Cardiac septum (tissue), 1 donor: ENCODE results near the gene PKNOX2. TPM values are rescaled to one million over a fixed set of nuclear protein-coding genes. Genes with fewer than 3 reads are reported as not detected.
A peak's percentile ranks its signal among the peaks of the same experiment; 100 is the strongest.

Experiments used
- DNase-seq: peaks from one replicate; pipeline ENCODE4 v3.0.0-alpha.2; 2020; ENCODE audit warnings: low spot score
- intact Hi-C: fragments of 100-400 bp; cut with DNase I; formaldehyde crosslinking; loops from one replicate; pipeline ENCODE4 v1.14.0; 2022
- total RNA-seq: library from RNA; stranded (reverse); fragmentation: NEBNext Ultra II Directional; extraction: Animal tissue kit (Norgen Biotek cat#: 25700); gene quantifications from one replicate; pipeline ENCODE4 v1.2.1, GENCODE V29; 2021
- donor health status: DM: no; HTN: no; CAD: no.

The PKNOX2 gene
- total RNA-seq, 1 donor from 2014 or later, result 7.1 TPM

DNA sequence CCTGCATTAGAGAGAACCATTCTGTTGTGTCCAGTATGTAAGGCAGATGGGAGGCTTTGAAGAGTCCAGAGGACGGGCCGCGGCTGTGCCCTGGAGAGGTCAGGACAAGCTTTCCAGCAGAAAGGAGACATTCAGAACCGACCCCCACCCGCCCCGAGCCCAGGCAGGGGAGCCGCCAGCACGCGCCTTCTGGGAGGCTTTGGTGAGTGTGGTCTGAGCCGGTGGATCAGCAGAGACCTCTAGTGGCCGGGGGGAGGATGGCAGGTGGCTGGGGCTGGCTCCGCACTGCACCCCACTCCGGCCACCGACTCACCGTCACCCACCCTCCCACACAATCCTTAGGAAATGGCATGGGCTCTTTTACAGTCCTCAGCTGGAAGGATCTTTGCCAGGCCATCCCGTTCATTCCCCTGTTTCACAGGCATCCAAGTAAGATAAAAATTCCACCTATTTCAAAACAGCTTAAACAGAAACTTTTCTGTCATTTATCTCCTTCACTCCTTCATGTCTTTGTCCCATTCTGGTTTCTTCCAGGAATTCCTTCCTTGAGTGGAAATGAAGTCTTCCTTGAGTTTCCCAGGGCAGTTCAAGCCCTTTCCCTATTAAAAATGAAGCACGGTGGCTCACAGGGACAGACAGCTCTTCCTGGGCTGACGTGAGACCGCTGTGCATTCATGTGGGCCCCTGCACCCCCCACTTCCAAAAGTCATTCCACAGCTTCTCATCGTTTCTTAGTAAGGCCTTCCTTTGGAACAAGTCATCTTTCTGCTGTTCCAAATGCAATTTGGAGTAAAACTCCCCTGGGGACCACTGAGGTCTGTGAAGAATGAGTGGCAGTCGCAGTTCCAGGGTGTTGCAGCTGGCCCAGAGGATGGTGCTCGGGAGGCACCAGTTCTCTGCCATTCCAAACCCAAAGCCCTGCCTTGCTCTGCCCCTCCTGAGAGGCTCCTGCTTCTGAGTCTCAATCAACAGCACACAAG, 240.6 kb downstream of the PKNOX2 start:
- peak; percentile 88 for DNase-seq
- intact Hi-C loops, result loop anchor here (2.0 to 5.0 kb wide), 3 partner anchors 58 to 313 kb away; partner anchors contain the start of gene PKNOX2

DNA sequence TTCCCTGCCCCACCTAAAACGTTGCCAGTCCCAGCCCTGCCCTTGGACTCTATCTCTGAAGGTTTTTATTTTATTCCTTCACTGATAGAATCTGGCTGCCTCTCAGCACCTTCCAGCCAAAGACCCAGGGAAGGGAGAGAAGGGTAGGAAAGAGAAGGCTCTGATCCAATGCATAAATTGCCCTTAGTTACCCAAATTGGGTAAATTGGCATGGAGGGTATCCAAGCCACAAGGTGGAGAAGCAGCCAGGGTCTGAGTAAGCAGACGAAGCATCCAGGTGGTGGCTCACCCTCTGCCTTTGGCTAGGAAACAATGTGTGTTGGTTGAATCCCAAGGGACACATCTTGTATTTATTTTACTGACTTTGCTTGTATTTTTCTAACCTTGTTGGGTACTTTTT, 242.5 kb downstream of the PKNOX2 start:
- no peak for DNase-seq
- intact Hi-C loops, result loop anchor here (5.0 kb wide), 2 partner anchors 60 to 315 kb away; no protein-coding TSS in a partner anchor

DNA sequence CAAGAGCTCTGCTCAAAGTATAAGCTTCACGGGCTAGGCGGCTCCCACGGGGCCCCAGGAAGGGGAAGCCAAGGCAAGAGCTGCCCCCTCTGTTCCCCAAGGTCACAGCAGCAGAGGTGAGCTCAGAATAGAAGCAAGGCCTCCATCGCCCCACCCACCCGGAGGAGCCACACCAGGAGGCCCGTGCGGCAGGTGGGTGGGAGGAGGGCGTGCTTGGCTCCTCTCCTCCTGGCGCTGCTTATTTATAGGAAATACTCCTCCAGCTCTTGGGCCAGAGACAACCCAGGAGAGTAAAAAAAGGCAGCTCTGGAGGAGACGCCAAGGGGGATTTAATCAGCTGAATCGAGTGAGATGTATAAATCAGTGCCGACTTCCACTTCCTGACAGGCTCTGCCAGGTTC, 243.8 kb downstream of the PKNOX2 start:
- intact Hi-C loops, result loop anchor here (5.0 kb wide), 2 partner anchors 61 to 316 kb away; no protein-coding TSS in a partner anchor
- DNase-seq, result no peak

DNA sequence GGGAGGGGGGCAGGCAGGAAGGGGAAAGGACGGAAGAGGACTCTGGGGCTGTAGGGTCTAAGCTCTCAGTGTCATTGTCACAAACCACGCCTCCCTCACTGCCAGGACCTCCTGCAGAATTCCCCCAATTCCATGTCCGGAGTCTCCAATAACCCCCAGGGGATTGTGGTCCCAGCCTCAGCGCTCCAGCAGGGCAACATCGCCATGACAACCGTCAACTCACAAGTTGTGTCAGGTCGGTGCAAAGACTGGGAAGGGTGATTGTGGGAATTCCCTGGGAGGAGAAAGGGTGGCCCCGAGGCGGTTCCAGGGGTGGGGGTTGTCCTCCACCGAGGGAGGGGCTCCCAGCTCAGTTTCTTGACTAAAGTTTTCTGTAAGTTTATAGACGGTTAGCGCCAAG, 245.5 kb downstream of the PKNOX2 start:
- DNase-seq, result no peak
- intact Hi-C loops, result no loop called here

DNA sequence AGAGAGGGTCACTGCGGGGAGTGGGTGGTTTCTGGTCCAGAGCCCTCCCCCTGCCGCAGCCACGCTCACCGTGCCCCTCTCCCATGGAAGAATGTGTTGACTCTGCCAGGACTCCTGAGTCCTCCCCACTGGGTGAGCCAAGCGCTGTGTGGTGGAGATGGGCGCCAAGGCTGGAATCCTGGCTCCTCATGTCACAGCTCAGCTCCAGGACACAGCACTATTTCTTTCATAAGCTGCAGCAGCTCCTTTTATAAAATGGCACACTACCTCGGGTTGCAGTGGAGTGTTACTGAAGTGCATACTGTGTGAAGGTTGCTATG, 247.6 kb downstream of the PKNOX2 start:
- intact Hi-C loops, result no loop called here
- no peak for DNase-seq

DNA sequence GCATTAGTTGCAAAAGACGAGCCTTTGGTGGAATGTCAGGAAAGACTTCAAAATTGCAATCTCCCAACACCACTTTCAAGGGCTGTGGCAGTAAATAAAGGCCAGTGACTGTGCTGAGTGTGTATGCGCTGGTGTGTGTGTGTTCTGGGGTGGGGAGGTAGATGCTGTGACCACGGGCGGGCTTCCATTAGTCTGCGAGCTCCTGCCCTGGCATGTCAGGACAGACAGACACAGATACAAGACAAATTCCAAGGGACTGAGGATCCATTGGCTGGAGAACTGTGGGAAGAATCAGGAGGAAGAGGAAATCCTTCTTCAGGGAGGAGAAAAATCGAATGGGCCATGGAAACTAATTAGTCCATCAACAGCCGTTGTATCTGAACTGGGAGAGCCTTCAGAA, 248.0 kb downstream of the PKNOX2 start:
- intact Hi-C loops, result no loop called here
- no peak for DNase-seq

DNA sequence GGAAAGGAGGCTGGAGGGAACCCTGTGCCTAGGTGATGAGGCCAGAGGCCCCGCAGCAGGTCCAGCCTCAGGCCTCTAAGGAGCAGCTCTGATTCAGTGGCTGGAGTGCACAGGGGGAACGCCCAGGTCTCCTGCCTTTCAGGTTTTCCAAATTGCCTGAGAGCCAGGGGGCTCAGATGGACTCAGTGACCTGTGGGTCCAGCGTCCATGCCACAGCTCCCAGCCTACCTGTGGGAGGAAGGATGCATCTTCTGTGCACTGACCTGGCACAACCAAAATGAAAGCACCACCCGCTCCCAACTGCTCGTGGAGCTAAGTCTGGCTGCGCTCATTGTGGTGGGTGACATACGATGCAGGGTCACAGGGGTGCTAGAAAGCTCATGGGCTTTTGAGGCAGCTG, 248.7 kb downstream of the PKNOX2 start:
- DNase-seq, result no peak
- intact Hi-C loops, result no loop called here

DNA sequence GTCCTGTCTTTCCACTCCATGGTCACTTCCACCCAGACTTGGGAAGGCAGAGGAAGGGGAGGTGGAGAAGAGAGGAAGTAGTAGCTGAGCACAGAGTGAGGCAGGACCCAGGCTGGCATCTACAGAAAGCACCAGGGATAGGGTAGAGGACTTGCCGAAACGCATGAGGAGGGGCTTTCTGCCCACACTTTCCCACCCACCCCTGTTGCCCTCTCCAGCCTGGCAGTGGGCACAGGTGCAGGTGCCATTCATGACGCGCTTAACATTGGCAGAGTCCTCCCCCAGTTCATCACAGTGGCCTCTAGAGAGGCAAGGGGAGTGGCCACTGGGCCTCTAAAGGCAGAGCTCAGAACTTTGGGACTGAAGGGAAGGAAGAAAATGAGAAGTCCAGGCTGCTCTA, 249.6 kb downstream of the PKNOX2 start:
- no peak for DNase-seq
- intact Hi-C loops, result no loop called here

DNA sequence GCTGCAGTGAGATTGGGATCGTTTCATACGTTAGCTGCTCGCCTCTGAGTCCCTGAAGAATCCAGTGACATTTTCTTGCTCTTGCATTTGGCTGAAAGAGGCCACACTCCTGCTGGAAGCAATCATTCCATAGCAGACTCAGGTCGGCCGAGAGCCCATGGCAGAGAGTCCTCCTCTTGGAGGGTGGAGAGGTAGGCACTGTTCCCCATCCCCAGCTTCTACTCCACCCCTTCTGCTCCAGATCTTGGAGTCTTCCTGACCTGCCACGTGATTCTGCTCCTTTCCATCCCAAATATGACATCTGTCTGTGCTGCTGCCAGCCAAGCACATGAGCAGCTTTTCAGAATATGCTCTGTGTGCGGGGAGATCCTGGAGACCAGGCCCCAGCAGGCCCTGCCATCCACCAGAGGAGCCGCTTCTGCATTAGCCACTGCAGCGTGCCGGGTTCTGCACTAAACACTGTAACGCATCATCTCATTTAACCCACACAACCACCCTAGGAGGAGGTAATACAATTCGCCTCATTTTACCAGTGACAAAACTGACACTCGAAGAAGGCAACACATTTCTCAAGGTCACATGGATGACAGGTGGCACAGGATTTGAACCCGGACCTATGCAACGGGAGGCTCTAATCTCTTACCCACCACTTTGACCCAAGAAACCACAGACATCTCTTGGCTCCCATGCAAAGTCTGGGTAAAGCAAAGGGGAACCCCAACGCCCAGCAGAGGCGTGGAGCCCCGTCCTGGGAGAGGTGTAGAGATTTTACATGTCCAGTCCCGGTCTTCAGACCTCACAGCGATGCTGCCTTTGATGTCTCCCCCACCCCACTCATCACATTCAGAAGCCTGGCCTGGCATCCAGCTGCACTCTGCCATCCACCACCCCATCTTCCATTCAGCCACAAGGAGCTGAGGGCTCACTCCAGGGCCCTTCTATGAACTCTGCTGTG, 252.7 kb downstream of the PKNOX2 start:
- intact Hi-C loops, result no loop called here

DNA sequence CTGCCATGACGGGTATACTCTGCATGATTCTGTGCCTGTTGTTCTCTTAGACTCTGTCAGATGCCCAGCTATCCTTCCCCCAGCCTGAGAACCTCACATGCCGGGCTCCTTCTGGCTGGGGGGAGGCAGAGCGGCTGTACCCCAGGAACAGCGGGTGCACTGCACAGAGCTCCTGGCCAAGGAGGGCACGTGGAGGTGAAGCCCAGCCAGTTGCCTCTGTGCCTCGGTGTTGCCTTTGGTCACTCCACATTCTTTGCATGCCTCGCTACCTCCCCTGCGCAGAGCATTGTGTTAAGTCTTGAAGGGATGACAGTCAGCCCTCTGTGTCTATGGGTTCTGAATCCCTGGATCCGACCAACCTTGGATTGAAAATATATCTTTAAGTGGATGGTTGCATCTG, 253.8 kb downstream of the PKNOX2 start:
- DNase-seq, result peak; percentile 72
- intact Hi-C loops, result no loop called here

More for the DNA sequence above, 252.7 kb downstream of the PKNOX2 start:
- peak; percentile 64 for DNase-seq

DNA sequence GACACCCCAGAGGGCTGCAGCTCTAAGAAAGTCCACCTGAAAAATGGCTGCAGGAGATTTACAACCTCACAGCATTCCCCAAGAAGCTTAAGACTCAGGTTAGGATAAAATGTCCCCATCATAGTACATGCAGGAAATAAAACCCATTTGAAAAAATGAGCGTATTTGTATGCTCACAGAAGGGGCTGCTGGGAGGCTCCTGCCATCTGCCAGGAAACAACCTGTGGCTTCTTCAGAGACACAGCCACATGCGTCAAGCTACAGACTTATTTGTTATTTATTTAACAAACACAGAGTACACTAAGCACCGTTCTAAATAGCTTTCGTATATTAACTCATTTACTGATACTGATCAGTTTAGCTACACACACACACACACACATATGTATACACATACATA, 258.1 kb downstream of the PKNOX2 start:
- intact Hi-C loops, result no loop called here
- DNase-seq, result no peak

DNA sequence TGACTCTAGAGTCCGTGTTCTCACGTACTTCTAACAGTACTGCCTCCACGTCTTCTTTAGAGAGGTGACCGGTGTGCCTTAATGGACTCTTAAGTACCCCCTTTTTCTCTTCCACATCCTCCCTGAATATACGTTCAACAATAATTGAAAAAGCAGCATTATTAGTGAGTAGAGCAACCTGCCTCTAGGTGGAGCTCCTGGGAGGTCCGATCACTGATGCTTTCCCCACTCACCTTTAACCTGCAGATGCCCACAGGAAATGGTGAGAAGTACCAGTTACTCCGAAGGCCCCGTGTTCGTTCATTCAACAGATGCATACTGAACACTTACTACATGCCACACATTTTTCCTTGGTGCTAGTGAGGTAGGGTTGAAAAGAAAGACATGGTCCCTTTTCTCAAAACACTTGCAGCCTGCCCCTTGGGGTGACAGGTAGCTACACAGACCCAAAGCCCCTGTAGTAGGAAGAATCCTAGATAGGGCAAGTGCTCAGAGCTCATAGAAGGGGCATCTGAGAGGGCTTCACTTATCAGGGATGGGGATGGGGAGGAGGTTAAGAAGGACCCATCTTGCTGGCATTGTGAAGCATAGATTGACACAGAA, 258.8 kb downstream of the PKNOX2 start:
- DNase-seq, result no peak
- intact Hi-C loops, result no loop called here

DNA sequence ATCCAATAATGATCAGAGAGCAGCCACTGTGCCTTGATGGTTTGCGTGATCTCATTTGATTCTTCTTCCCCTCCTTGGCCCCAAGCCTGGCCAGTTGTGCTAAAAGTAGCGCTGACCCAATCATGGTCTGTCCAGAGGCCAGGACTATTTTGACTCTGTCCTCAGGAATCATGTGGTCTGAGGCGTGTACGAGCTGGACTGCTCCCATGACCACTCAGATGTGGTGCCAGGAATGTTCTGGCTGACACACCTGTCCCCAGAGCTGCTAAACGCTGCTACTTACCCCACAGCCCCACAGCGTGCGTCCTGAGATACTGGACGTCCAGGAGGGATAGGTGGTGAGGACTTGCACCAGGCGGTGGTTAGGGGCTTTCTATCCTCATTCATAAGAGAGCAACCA, 261.1 kb downstream of the PKNOX2 start:
- intact Hi-C loops, result loop anchor here (5.0 kb wide), 2 partner anchors 53 to 78 kb away; no protein-coding TSS in a partner anchor
- peak; percentile 90 for DNase-seq

DNA sequence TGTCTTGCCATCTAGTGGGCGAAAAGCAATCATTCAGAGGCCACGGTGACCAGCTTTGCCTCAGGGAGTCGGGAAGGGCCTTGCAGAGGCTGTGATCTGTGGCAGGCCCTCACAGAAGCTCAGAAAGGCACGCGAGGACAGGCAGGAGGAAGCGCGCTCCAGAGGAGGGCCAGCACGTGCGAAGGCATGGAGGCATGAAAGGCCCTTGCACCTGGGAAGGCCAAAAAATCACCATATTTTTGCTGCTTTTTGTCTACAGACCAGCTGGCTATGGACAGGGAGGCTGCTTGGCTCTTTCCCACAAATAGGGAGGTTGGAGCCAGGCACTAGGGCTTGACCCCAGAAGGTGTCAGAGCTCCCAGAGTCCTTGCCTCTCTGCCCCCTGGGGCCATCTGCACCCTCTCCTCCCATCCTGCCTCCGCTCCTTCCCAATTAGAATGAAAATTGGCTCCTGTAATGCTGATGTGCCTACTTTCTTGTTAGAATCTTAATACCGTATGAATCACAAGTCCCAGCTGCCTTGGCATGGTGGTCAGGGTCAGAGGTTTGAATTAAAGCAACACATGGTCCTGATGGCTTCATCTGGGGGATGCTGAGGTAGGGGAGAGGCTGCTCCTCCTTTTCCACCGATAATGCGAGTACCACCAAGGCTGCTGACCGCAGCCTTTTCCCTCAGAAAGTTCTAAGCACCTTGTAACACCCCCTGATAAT, 262.4 kb downstream of the PKNOX2 start:
- intact Hi-C loops, result loop anchor here (5.0 kb wide), 2 partner anchors 55 to 80 kb away; no protein-coding TSS in a partner anchor
- peak; percentile 59 for DNase-seq

DNA sequence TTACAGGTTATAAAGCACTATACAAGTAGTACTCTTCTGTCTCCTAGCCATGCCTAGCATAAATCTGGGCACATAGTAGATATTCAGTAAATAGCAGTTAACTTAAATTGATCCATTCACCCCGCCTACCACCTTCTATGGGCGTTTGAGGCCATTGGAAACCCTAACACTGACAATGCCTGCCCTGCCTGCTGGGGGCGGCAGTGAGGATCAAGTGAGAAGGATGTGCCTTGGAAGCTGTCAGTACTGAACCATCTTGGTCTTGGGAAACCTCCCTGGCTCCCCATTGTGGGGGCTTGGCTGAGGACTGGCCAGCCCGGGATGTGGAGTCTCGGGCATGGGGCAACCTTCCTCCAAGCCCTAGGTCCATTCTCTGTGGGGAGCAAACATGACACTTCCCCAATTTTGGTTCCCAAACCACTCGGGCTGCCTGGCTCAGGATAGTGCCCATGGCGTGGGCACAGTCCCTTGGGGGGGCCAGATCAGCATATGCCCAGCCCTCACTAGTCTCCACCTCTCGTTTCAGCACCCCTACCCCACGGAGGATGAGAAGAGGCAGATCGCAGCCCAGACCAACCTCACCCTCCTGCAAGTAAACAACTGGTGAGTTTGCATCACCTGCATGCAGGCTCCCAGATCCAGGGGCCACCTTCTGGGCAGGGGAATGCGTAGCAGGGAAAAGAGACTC, 264.1 kb downstream of the PKNOX2 start:
- intact Hi-C loops, result loop anchor here (5.0 kb wide), 2 partner anchors 56 to 81 kb away; no protein-coding TSS in a partner anchor
- DNase-seq, result peak; percentile 58

DNA sequence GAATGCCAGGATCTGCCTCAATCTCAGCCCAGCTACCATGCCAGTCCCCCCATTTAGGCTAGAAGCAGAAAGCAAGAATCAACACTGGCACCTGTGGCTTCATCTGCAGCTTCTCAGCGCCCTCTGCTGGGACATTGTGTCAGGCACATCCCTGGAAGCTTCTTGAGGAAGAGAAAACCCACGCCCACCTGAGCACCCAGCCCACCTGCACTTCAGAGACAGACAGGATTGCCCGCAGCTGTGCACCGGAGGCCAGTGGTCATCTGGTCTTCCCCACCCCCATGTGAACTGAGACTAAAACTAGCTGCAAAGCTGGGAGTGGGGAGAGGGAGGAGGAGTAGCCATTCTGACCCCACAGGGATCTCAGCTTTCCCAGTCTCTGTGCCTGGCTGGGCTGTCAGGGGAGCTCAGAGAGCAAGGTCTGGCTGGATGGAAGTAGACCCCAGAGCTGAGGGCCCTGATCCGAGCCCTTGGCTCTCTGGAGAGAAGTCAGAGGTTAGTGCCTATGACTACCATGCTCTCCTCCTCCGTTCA, 264.7 kb downstream of the PKNOX2 start:
- intact Hi-C loops, result loop anchor here (5.0 kb wide), 2 partner anchors 57 to 82 kb away; no protein-coding TSS in a partner anchor
- DNase-seq, result peak; percentile 75

DNA sequence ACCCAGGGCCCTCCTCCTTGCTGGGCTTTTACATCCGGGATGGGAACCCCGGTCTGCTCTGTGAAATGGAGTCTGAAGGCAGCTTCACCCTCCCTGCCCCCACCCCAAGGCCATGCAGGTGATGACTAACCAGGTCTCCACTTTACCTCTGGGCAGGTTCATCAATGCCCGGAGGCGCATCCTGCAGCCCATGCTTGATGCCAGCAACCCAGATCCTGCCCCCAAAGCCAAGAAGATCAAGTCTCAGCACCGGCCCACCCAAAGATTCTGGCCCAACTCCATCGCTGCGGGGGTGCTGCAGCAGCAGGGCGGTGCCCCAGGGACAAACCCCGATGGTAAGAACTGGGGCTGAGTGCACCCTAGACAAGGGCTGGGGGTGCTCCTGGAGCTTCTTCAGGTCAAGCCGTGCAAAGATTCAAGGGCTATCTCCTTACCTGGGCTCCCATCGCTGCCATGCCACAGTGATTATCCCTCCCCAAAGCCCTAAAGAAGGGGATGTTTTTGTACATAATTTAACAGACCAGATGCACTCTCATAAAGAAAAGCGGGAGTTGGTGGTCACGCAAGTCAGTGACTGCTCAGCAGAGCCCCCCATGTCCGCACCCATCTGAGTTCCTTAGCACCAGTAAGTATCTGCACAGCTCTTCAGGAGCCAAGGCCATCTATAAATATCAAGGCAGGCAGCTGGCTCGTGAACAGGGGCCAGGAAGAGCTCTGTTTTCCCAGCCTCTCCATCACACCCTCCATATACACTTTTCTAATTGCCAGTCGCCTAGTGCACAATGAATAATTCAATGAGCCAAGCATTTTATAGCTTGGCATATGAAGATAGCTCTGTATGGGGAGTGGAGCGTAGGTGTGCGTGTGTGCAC, 265.5 kb downstream of the PKNOX2 start:
- DNase-seq, result peak; percentile 73
- intact Hi-C loops, result loop anchor here (5.0 kb wide), 2 partner anchors 58 to 83 kb away; no protein-coding TSS in a partner anchor
